Spleen (tissue), 13 donors: Measurements from ENCODE around the gene PIERCE2. TPM values are rescaled to one million over a fixed set of nuclear protein-coding genes. Genes with fewer than 3 reads are reported as not detected.
A peak's percentile ranks its signal among the peaks of the same experiment; 100 is the strongest.

Experiments used
- DNase-seq: peaks from one replicate; pipeline ENCODE4 v3.0.0-alpha.2; 2020
- H3K27ac ChIP-seq, 8 donors: fragments of 200-600 bp; sonication (generic) in 7 of 8; 1 replicate in 4 of 8; 2 replicates in 4 of 8; pipeline versions ENCODE4 v1.5.0 to v1.8.0; 2016 to 2021; ENCODE audit warnings: inconsistent platforms in 4 of 8, mild to moderate bottlenecking in 4 of 8, moderate library complexity in 1 of 8
- H3K27me3 ChIP-seq, 7 donors: fragments of 200-600 bp; sonication (generic) in 6 of 7; replicated peaks in 1 of 7; 1 replicate in 4 of 7; 2 replicates in 3 of 7; pipeline versions ENCODE4 v1.5.0 to v1.8.0; 2016 to 2021; ENCODE audit warnings: inconsistent platforms in 3 of 7, mild to moderate bottlenecking in 1 of 7
- H3K36me3 ChIP-seq, 6 donors: fragments of 200-600 bp; sonication (generic) in 5 of 6; 1 replicate in 4 of 6; 2 replicates in 2 of 6; pipeline versions ENCODE4 v1.5.0 to v1.8.0; 2016 to 2021; ENCODE audit warnings: inconsistent platforms in 2 of 6
- H3K4me1 ChIP-seq, 6 donors: fragments of 200-600 bp; sonication (generic) in 5 of 6; 1 replicate in 3 of 6; 2 replicates in 3 of 6; pipeline versions ENCODE4 v1.5.0 to v1.8.0; 2016 to 2021; ENCODE audit warnings: inconsistent platforms in 3 of 6
- H3K4me3 ChIP-seq, 8 donors: fragments of 200-600 bp; sonication (generic) in 7 of 8; 1 replicate in 4 of 8; 2 replicates in 4 of 8; pipeline versions ENCODE4 v1.5.0 to v1.8.0; 2016 to 2021; ENCODE audit warnings: inconsistent platforms in 4 of 8, mild to moderate bottlenecking in 4 of 8, moderate library complexity in 2 of 8
- H3K9me3 ChIP-seq, 8 donors: fragments of 200-600 bp; sonication (generic) in 7 of 8; 1 replicate in 4 of 8; 2 replicates in 4 of 8; pipeline versions ENCODE4 v1.5.0 to v1.8.0; 2016 to 2021; ENCODE audit warnings: inconsistent platforms in 4 of 8
- CTCF ChIP-seq, 11 experiments: fragments of 200-600 bp in 7 of 11; fragments of 450-650 bp in 4 of 11; sonication (generic) in 4 of 11; IDR thresholded peaks in 8 of 11; conservative IDR thresholded peaks in 3 of 11; 1 replicate in 7 of 11; 2 replicates in 4 of 11; pipeline versions ENCODE4 v1.4.0 to v1.8.0; 2016 to 2021; ENCODE audit warnings: antibody characterized with exemption in 11 of 11, inconsistent platforms in 4 of 11, mild to moderate bottlenecking in 1 of 11
- POLR2A ChIP-seq, 3 donors: fragments of 450-650 bp; IDR thresholded peaks; one replicate each; pipeline ENCODE4 v1.5.1; 2017; ENCODE audit warnings: antibody characterized with exemption in 3 of 3, mild to moderate bottlenecking in 1 of 3
- POLR2AphosphoS5 ChIP-seq, 3 donors: sonication (generic); formaldehyde crosslinking; IDR thresholded peaks; one replicate each; pipeline ENCODE4 v1.5.1; 2017; ENCODE audit warnings: antibody characterized with exemption in 3 of 3
- WGBS, 5 donors: extraction: QIAGEN DNeasy Blood & Tissue Kit in 3 of 5; methylation state at CpG; one replicate each; pipeline versions ENCODE4 v1.1.5 to v1.1.7; 2013 to 2018; 5-methylcytosine and 5-hydroxymethylcytosine counted together
- intact Hi-C: fragments of 100-400 bp; cut with DNase I; formaldehyde crosslinking; loops from one replicate; pipeline ENCODE4 v1.15.0; 2023; ENCODE audit warnings: low total_unique reads
- long read RNA-seq, 2 donors: transcript quantifications; one replicate each; lab custom pipeline, GENCODE V29; 2026
- polyA plus RNA-seq, 3 donors: library from polyadenylated mRNA; stranded (reverse); fragments of 200-250 nt; gene quantifications; one replicate each; pipeline ENCODE4 v1.2.1, GENCODE V29; 2013
- total RNA-seq, 7 donors: library from RNA; depleted of rRNA in 3 of 7; stranded (reverse); fragments of >200 nt in 3 of 7; fragmentation: NEBNext Ultra II Directional in 4 of 7; extraction: Animal tissue kit (Norgen Biotek cat#: 25700) in 4 of 7; gene quantifications; one replicate each; pipeline versions ENCODE4 v1.1.0 to v1.2.1, GENCODE V29; 2016 to 2021
- donor health status: healthy with polysubstance abuse.
- donor health status: DM: no; HTN: no; CAD: no; lungs with moderate emphysema.
- donor health status: DM: no; HTN: no; CAD: no.
- donor health status: Bipolar disorder and iron deficiency.
- donor health status: healthy.
- donor health status: DM: no; HTN: no; CAD: no.
- donor health status: DM: yes; HTN: yes; CAD: no.

The PIERCE2 gene
- total RNA-seq (1 to 10 TPM in 2 of 7 donors, under 1 TPM in 1, not detected in 4; 0.97 to 1.4 (median 1.1) TPM), polyA plus RNA-seq (1 to 10 TPM; 1.6 to 2.5 (median 1.8) TPM)
- long read RNA-seq, donor 1, partial matches to known transcripts, result 0 of 1 reads
- long read RNA-seq, donor 1, other reads (novel, unspliced or antisense), result 0 of 1 reads
- long read RNA-seq, donor 2, partial matches to known transcripts, result 0 of 1 reads
- long read RNA-seq, donor 2, other reads (novel, unspliced or antisense), result 0 of 1 reads

DNA sequence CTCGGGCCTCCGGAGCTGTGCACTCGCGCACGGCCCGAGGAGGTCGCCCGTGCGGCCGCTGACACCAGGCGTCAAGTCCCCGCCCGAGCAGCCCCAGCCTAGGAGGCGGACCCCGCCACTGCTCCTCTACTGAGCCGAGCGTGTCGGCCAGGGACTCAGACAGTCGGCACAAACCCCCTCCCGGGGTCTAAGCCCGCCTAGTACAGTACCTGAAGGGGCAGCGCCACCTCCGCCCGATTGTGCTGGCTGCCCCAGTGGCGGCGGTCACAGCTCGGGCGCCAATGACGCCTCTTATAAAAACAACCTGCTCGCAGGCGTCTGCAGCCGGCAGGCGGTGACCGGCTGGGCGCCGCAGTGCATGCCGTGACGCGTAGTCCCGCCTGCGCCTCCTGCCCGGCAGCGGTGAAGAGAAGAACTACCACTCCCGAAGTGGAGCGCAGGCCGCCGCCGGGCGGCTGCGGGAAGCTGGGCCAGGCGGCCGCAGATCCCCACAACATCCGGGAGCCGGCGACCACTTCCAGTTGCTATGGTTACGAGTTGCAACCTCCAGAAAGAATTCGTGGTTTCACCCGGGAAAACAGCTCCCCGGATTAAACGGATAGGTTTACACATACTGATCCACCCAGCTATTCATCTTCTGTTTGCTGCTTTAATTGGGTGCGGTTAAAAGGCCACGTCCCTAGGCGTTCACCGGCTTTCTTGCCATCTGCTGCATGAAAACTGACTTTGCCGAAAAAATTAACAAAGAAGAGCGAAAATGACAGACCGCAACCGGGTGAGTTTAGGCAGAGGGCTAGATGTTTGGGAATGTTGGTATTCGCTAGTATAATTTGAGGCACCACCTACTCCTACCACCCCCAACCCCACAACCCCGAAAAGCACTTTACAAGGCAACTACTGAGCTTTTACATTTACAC is at the start of gene PIERCE2, which contains the start of gene CCPG1:
Gene PIERCE2 (plus strand): TSS at position 484 of the 917 bp plus-strand sequence. CDS start 274 bp downstream, at position 758.
Gene CCPG1 (minus strand): TSS at position 348 of the 917 bp plus-strand sequence. CDS start 18,935 bp downstream, outside the sequence.
- TF ChIP-seq POLR2A (IDR thresholded peaks at IDR 0.05) (peak in 1 of 3 donors; percentile 91), CTCF (IDR thresholded peaks at IDR 0.05 in 8 of 11, conservative IDR thresholded peaks at IDR 0.05 in 3 of 11) (peak; percentile 90 to 100 (median 96)), POLR2AphosphoS5 (IDR thresholded peaks at IDR 0.05) (peak; percentile 94 to 97 (median 96))
- Histone ChIP-seq H3K27me3 (no peaks in the 10 kb centered on the region), H3K9me3 (no peaks in the 10 kb centered on the region), H3K27ac (peak within 1 kb of the TSS; percentile 92 to 98 (median 96)), H3K36me3 (no peaks in the 10 kb centered on the region), H3K4me3 (peak within 1 kb of the TSS; percentile 56 to 91 (median 76)), H3K4me1 (peaks cover 26 to 58% (median 52%) of the 10 kb centered on the region in 6 donors)
- intact Hi-C loops, result loop anchor here (10.0 kb wide), 1 partner anchor 93 kb away; the partner anchor contains the start of genes PIGB and PIGBOS1
- peak; percentile 99 for DNase-seq
- WGBS, 5 donors, result 0 to 1% (median 1%) methylated on average over 56 to 70 of the region's 70 CpGs

DNA sequence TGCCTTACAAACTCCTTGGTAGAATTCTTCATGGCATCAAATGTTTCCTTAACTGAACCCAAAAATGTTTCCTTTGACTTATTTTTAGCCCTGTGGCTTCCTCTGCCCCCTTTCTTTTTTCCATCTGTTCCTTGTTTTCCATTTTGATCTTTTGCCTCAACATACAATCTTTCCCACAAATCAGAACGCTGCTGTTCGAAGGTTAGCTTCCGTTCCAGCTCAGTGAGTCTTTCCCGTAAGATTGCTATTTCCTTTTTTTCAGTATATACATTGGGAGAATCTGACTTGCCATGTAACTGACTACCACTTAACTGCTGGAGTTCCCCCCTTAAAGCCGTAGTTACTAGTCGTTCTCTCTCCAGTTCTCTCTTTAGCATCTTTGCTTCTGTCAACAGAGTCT is 48.0 kb upstream of the PIERCE2 start:
- Histone ChIP-seq H3K36me3 (peaks cover 0 to 99% (median 59%) of the 10 kb centered on the region in 6 donors), H3K27ac (no peak overlapping the region)
- intact Hi-C loops, result no loop called here

GRCh38 chr15:55361048-55361447 is 47.2 kb upstream of the PIERCE2 start:
- H3K27me3 ChIP-seq, result no peaks in the 10 kb centered on the region
- TF ChIP-seq CTCF (IDR thresholded peaks at IDR 0.05 in 8 of 11, conservative IDR thresholded peaks at IDR 0.05 in 3 of 11) (no peak), POLR2AphosphoS5 (IDR thresholded peaks at IDR 0.05) (no peak), POLR2A (IDR thresholded peaks at IDR 0.05) (no peak)
- no peak overlapping the region for H3K4me3 ChIP-seq
- 86 to 90% (median 89%) methylated on average over 10 of the region's 10 CpGs for WGBS, 5 donors
- H3K27ac ChIP-seq, result no peak overlapping the region
- intact Hi-C loops, result no loop called here
- peaks cover 0 to 99% (median 51%) of the 10 kb centered on the region in 6 donors for H3K36me3 ChIP-seq
- peaks cover 0 to 5% (median 0%) of the 10 kb centered on the region in 6 donors for H3K4me1 ChIP-seq
- no peak for DNase-seq
- no peaks in the 10 kb centered on the region for H3K9me3 ChIP-seq

More for the DNA sequence above, 48.0 kb upstream of the PIERCE2 start:
- TF ChIP-seq POLR2A (IDR thresholded peaks at IDR 0.05) (no peak), POLR2AphosphoS5 (IDR thresholded peaks at IDR 0.05) (no peak), CTCF (IDR thresholded peaks at IDR 0.05 in 8 of 11, conservative IDR thresholded peaks at IDR 0.05 in 3 of 11) (no peak)
- H3K4me3 ChIP-seq, result no peak overlapping the region
- 31 to 53% (median 36%) methylated on average over 6 of the region's 6 CpGs for WGBS, 5 donors
- H3K9me3 ChIP-seq, result no peaks in the 10 kb centered on the region
- H3K27me3 ChIP-seq, result no peaks in the 10 kb centered on the region
- H3K4me1 ChIP-seq, result peaks cover 0 to 5% (median 0%) of the 10 kb centered on the region in 6 donors
- DNase-seq, result no peak
